Activated naive CD4-positive, alpha-beta T cell treated with anti-CD3 and anti-CD28 coated beads, Interleukin-2, amount 50 U/mL, for 72 hours (primary cell): ENCODE measurements around the gene ZNF609. TPM values are rescaled to one million over a fixed set of nuclear protein-coding genes. Genes with fewer than 3 reads are reported as not detected.
A peak's percentile ranks its signal among the peaks of the same experiment; 100 is the strongest.

Source experiments
- ATAC-seq, 2 donors: fragments of 150-1000 bp; cut with Tn5 transposase; 2 replicates each; pipeline ENCODE4 v1.10.0; 2021; ENCODE audit warnings: mild to moderate bottlenecking in 2 of 2, moderate library complexity in 2 of 2
- DNase-seq, 2 donors: peaks; one replicate each; pipeline ENCODE4 v3.0.0; 2021 to 2022; ENCODE audit warnings: low spot score in 2 of 2
- H3K27ac Mint-ChIP-seq, 2 donors: one replicate each; pipeline ENCODE4 v1.8.0; 2022; ENCODE audit warnings: mild to moderate bottlenecking in 2 of 2, mixed read lengths in 2 of 2
- H3K36me3 Mint-ChIP-seq, 2 donors: one replicate each; pipeline ENCODE4 v1.8.0; 2022; ENCODE audit warnings: mixed read lengths in 2 of 2
- H3K9me3 Mint-ChIP-seq, 2 donors: one replicate each; pipeline ENCODE4 v1.8.0; 2022; ENCODE audit warnings: mixed read lengths in 2 of 2
- total RNA-seq, 2 donors: library from RNA; stranded (reverse); gene quantifications; one replicate each; pipeline ENCODE4 v1.2.3, GENCODE V29; 2022

ZNF609 gene, protein sequence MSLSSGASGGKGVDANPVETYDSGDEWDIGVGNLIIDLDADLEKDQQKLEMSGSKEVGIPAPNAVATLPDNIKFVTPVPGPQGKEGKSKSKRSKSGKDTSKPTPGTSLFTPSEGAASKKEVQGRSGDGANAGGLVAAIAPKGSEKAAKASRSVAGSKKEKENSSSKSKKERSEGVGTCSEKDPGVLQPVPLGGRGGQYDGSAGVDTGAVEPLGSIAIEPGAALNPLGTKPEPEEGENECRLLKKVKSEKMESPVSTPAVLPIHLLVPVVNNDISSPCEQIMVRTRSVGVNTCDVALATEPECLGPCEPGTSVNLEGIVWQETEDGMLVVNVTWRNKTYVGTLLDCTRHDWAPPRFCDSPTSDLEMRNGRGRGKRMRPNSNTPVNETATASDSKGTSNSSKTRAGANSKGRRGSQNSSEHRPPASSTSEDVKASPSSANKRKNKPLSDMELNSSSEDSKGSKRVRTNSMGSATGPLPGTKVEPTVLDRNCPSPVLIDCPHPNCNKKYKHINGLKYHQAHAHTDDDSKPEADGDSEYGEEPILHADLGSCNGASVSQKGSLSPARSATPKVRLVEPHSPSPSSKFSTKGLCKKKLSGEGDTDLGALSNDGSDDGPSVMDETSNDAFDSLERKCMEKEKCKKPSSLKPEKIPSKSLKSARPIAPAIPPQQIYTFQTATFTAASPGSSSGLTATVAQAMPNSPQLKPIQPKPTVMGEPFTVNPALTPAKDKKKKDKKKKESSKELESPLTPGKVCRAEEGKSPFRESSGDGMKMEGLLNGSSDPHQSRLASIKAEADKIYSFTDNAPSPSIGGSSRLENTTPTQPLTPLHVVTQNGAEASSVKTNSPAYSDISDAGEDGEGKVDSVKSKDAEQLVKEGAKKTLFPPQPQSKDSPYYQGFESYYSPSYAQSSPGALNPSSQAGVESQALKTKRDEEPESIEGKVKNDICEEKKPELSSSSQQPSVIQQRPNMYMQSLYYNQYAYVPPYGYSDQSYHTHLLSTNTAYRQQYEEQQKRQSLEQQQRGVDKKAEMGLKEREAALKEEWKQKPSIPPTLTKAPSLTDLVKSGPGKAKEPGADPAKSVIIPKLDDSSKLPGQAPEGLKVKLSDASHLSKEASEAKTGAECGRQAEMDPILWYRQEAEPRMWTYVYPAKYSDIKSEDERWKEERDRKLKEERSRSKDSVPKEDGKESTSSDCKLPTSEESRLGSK (N-terminal part only)
- total RNA-seq, result 10 to 100 TPM; 35.4 to 53.0 TPM

DNA sequence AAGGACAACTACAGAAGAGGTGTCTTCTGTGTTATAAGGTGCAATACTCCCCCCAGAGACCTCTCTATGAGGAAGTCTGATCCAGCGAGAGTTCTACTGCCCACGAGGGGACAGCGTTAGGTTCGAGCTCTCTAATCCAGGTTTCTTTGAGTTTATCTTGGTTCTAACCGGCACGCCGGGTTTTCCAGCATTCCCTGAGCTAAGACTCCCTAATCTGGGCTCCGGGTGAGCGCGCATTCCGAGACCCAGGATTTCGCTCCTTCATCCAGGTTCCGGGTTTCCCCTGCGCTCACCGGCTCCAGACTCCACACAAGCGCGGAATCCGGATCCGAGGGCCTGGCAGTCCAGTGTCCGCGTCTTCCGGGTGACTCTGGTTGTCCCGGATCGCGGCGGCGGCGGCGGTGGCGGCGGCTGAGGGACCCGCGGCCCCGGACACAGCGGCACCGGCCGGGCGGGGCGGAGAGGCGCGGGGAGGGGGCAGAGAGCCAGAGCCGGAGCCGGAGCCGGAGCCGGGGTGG, at the start of gene ZNF609:
Gene ZNF609 (plus strand): TSS at position 373 of the 518 bp plus-strand sequence. CDS start 38,842 bp downstream, outside the sequence.
- Mint-ChIP-seq H3K9me3 (no peaks in the 10 kb centered on the region), H3K36me3 (peaks cover 16 to 24% of the 10 kb centered on the region in 2 donors), H3K27ac (peak within 1 kb of the TSS; percentile 91 to 96)
- ATAC-seq (peak; percentile 39 to 43), DNase-seq (peak; percentile 86 to 98)

DNA sequence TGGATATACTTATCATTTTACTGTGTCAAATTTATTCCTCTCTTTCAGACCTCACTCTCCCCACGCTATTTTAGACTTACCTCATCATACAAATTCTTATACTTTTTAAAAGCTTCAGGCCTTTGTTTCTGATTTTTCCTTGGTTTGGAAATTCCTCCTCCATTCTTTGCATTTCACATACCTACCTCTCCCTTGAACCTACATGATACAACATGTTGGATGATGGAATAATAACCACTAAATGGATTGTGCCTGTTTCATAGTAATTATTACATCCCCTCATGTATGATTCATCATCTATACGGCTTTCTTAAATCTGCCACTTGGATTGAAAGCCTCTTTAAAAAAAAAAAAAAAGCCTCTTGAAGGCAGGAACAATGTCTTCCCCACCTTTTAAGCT, 48.2 kb upstream of the ZNF609 start:
- DNase-seq (no peak), ATAC-seq (no peak)
- Mint-ChIP-seq H3K36me3 (peaks cover 5 to 13% of the 10 kb centered on the region in 2 donors), H3K9me3 (no peaks in the 10 kb centered on the region), H3K27ac (peak overlapping the region in 1 of 2 donors; percentile 44)

DNA sequence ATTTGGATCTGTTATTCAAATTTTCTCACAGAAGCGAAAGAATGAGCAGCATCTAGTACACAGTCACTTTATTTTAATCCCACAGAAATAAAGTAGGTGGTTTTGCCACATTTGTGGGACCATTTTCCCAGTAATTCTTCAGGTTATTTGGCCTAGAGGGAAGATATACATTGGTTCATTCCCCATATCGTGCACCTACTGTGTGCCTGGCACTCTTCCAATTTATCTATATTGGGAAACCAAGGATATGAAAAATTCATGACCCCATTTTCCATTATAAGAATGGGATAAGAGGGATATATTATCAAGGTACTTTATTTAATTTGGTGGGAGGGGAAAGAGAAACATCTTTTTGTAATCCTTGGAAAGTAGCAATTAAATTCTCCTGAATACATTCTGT, 37.7 kb upstream of the ZNF609 start:
- no peak for DNase-seq
- H3K27ac Mint-ChIP-seq, result no peak overlapping the region

DNA sequence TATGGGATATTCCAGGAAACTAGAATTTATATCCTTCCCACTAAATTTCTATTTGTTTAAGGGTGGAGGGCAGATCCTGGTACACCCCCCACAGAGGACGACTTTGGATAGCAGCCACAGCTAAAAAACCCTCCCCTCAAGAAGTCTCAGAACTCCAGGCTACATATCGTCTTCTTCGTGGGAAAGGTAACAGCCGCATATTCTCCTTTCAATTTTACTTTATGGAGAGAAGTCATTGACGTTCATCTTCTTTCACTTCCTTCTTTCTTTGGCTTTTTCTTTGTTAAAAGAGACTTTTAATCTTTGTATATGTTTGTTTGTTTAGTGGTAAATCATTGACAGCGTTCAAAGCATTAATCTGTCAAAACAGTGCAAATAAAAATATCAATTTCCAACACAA, 36.4 kb upstream of the ZNF609 start:
- no peak for ATAC-seq
- Mint-ChIP-seq H3K9me3 (no peaks in the 10 kb centered on the region), H3K27ac (no peak overlapping the region)

More for the DNA sequence above, 37.7 kb upstream of the ZNF609 start:
- no peaks in the 10 kb centered on the region for H3K9me3 Mint-ChIP-seq
- no peaks in the 10 kb centered on the region for H3K36me3 Mint-ChIP-seq
- ATAC-seq, result no peak

DNA sequence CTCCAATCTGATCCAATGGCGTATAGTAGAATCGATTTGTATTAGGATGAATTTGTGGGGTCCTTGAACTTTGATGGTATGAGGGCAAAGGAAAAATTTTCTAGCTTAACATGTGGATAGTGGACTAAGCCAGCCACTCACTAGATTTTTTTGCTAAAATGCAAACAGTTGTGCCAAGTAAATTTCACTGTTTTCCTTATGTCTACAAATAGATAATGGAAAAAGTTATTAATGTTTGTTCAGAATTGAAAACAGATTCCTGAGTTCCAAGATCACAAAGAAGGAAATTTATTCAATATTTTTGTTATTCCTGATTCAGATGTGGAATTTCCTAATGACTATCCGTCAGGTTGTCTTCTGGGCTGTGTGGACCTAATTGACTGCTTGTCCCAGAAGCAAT, 35.2 kb upstream of the ZNF609 start:
- no peaks in the 10 kb centered on the region for H3K36me3 Mint-ChIP-seq
- ATAC-seq (no peak), DNase-seq (no peak)
- H3K27ac Mint-ChIP-seq, result peak overlapping the region in 1 of 2 donors; percentile 36
- no peaks in the 10 kb centered on the region for H3K9me3 Mint-ChIP-seq

More for the DNA sequence above, 36.4 kb upstream of the ZNF609 start:
- no peak for DNase-seq
- H3K36me3 Mint-ChIP-seq, result no peaks in the 10 kb centered on the region

DNA sequence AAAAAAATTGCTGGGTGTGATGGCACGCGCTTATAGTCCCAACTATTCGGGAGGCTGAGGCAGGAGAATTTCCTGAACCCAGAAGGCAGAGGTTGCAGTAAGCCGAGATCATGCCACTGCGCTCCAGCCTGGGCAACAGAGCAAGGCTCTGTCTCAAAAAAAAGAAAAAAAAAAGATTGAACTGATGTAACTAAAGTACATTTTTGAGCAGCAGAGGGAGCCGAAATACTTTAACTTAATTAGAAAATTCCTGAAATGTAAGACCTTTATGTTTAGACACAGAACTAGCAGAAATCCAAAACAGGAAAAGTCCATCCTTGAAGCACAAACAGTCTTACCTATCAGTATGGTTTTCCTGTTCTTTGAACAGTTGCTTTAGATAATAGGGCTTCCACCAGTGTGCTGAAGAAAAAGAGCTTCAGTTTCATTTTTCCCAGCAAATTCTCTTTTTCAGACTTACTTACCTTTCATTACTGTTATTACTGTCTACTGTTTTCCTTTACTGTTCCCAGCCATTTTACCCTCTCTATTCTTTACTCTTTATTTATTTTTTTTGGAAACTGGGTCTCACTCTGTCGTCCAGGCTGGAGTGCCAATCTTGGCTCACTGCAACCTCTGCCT, 33.4 kb upstream of the ZNF609 start:
- Mint-ChIP-seq H3K9me3 (no peaks in the 10 kb centered on the region), H3K27ac (peak overlapping the region; percentile 1 to 76), H3K36me3 (no peaks in the 10 kb centered on the region)
- DNase-seq (no peak), ATAC-seq (no peak)

DNA sequence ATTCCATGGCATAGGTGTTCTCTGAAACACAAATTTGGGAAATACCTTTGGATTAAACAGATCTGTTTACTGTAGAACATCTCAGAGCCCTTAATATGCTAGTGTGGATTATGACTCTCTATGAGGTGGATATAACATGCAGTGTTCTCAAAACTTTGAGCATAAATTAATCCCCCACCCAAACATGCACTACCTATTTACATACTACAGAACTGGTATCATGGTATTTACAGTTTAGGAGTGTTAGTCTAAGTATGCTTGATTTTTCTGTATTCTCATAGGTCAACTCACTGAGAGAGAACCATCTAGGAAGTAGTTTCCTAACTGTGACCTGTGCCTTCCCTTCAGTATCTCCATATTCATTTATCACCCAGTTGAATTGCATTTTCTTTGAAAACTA, 30.9 kb upstream of the ZNF609 start:
- ATAC-seq, result peak; percentile 61 to 77
- no peaks in the 10 kb centered on the region for H3K36me3 Mint-ChIP-seq
- H3K9me3 Mint-ChIP-seq, result no peaks in the 10 kb centered on the region
- DNase-seq, result no peak
- H3K27ac Mint-ChIP-seq, result peak overlapping the region; percentile 9 to 34

DNA sequence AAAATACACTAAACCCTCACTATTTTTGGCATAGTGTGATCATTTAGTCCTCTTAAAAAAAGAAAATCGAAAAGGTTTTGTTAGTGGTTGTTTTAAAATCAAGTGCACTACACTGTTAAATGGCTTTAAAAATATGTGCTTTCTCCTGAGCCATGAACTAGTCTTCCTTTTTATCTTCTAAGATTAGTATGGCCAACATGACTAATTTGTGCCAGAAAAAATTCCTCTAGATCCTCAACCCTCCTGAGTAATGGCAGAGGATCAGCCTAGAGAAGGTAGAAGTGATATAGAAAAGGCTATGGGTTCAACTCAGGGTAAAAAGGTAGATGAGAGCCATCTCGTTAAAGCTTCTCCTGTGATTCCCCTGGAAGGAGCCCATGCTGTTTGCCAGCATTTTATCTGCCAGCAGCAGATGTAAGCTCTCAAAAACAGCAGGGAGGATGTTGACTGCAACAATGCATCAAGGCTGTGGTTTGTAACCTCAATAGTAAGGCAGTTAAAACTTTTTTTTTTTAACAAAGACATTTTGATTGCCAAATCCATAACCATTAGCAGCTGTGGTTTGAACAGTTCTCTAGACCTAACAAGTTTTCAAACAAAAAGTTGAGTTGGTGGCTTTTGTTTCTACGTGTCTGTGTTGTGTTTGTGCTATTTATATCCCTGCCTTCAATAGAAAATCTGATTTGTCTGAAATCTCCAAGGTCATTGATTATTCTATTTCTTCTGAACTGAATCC, 30.2 kb upstream of the ZNF609 start:
- no peaks in the 10 kb centered on the region for H3K36me3 Mint-ChIP-seq
- H3K9me3 Mint-ChIP-seq, result no peaks in the 10 kb centered on the region
- DNase-seq (peak in 1 of 2 donors; percentile 15), ATAC-seq (peak; percentile 60 to 88)
- H3K27ac Mint-ChIP-seq, result peak overlapping the region; percentile 34 to 75

DNA sequence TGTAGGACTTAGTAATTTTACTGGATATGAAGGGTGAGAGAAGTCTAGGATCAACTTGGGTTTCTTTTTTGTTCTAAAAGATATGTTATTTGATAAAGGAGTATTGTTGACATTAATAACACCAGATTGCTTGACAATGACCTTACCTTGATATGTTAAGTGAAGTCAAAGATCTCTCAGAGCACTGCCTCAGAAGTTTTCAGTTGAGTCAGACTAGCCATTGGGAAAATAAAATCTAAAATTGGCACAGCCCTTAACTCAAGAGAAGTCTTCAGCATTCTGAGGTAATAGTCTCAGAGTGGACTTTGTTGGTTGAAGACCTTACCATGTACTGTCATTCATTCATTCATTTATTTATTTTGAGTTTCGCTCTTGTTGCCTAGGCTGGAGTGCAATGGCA, 22.4 kb upstream of the ZNF609 start:
- H3K36me3 Mint-ChIP-seq, result peaks cover 7 to 9% of the 10 kb centered on the region in 2 donors
- no peak overlapping the region for H3K27ac Mint-ChIP-seq
- ATAC-seq (peak in 1 of 2 donors; percentile 34), DNase-seq (no peak)
- peaks cover 0 to 7% of the 10 kb centered on the region in 2 donors for H3K9me3 Mint-ChIP-seq

DNA sequence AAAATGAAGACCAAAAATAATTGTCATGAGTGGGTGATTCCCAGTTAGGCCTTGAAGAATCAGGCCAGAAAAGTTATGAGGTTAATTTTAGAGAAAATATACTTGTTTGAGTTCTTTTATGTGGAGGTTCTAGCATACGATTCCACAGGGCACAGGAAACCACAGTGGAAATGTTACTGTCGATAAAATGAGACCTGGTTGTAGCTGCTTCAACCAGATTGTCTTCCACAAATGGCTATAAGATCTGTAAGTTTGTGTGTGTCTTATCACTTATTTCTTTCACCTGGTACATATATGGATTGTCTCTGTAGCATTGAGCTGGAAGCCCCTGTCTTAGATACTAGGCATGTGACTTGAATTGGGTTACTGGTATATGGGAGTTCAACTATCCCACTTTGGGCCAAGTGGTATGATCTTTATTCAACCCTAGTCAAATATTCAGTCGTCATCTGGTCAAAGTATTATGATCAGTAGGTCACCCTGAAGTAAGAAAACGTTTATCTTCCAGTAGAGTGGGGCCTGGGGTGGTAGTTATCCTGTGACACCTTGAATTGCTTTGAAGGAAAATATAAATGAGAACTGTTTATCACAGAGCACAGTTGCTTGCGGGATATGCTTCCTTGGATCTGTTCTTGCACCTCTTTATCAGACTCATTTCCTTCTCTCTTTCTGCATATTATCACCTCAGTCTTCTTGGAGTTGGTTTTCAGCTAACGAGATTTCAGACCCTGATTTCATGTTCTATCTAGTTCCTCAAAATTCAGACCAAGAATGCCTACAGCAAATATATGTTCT, 21.5 kb upstream of the ZNF609 start:
- H3K36me3 Mint-ChIP-seq, result peaks cover 7 to 9% of the 10 kb centered on the region in 2 donors
- H3K27ac Mint-ChIP-seq, result peak overlapping the region in 1 of 2 donors; percentile 67
- DNase-seq, result no peak
- ATAC-seq, result no peak
- peaks cover 0 to 7% of the 10 kb centered on the region in 2 donors for H3K9me3 Mint-ChIP-seq

DNA sequence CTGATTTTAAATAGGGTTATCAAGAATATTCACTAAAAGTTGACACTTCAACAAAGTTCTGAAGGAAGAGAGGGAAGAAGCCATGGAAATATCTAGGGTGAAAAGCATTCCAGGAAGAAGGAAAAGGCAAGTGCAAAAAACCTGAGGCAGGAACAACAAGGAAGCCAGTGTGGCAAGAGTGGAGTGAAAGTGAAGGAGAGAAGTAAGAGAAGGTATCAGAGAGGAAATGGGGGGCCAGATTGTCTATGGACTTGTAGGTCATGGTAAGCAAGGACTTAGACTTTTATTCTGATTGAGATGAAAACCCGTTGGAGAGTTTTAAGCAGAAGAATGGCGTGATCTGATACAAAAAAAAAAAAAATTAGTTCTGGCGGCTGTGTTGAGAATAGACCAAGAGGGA, 18.5 kb upstream of the ZNF609 start:
- Mint-ChIP-seq H3K36me3 (peaks cover 7 to 10% of the 10 kb centered on the region in 2 donors), H3K9me3 (peaks cover 0 to 7% of the 10 kb centered on the region in 2 donors), H3K27ac (peak overlapping the region; percentile 27 to 82)
- DNase-seq (no peak), ATAC-seq (no peak)

DNA sequence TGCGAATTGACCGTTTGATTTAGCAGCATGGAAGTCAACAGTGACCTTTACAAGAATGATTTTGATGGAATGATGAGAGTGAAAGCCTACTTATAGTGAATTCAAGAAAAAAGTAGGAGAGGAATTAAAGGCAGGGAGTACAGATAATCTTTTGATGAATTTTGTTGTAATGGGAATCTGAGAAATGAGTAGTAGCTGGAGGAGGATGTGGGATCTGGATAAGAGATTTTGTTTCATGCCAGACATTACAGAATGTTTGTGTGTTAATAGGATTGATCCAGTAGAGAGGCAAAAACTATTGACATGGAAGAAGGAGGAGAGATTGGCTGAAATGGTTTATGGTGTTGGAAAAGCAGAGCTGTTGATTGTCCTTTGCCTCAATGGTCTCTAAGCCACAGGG, 17.4 kb upstream of the ZNF609 start:
- H3K27ac Mint-ChIP-seq, result peak overlapping the region; percentile 82 to 97
- DNase-seq (no peak), ATAC-seq (no peak)
- H3K9me3 Mint-ChIP-seq, result peaks cover 0 to 7% of the 10 kb centered on the region in 2 donors
- peaks cover 7 to 20% of the 10 kb centered on the region in 2 donors for H3K36me3 Mint-ChIP-seq

DNA sequence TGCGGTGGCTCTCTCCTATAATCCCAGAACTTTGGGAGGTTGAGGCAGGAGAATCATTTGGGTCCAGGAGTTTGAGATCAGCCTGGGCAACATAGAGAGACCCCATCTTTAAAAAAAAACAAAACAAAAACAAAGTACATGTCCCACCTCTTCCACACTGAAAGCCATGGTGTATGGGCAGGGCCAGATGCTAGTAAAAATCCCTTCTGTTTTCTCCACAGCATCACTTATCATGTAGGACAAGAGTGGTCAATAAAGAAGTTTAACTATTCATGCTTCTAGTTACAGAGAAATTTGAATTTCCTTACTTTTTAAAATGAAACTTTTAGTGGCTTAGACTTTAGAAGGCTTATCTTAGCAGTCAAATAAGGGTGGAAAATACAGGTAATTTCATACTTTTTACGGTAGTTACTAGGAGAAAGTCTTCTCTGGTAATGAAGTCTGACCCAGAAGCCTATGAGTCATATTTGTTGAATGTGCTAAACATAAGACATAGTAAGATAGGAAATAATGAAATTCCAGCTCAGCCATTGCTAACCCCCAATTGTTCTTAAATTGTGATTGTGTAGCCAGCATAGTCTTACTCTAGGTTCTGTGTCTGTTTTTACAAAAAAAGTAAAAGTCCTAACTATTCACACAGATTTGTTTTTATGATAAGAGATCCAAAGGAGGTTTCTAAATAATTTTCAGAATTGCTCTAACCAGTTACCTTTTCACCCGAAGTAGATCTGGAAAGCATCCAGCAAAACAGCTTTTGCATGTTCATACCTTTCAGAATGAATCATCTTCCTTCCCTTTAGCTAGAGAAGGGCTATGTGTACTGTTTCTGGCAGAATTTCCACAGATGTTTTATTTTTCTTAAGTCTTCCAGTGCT, 16.4 kb upstream of the ZNF609 start:
- DNase-seq (no peak), ATAC-seq (peak; percentile 90 to 94)
- Mint-ChIP-seq H3K36me3 (peaks cover 7 to 23% of the 10 kb centered on the region in 2 donors), H3K9me3 (peaks cover 0 to 7% of the 10 kb centered on the region in 2 donors), H3K27ac (peak overlapping the region; percentile 82 to 97)

DNA sequence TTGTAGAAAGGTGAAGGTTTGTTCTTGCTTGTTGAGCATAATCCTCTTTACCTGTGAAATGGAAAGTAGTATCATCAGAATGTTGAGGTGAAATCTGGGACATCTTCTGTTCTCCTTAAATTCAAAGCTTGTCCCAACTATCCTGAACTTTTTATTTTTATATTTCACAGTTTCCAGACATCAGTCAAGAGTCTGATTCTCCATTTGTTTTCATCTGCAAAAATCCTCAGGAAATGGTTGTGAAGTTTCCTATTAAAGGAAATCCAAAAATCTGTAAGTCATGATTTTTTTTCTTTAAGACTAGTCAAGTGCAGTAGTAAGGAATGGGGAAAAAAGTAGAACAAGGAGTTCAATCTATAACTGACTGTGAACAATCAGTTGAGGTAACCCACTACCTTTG, 15.5 kb upstream of the ZNF609 start:
- ATAC-seq (no peak), DNase-seq (no peak)
- Mint-ChIP-seq H3K36me3 (peaks cover 7 to 23% of the 10 kb centered on the region in 2 donors), H3K27ac (peak overlapping the region; percentile 82 to 97), H3K9me3 (peaks cover 0 to 7% of the 10 kb centered on the region in 2 donors)
